T-helper 2 cell treated with Interferon-gamma antibody and Interleukin-4, amounts not matched to agents 5 μg/mL and 100 μg/mL, for 36 hours (primary cell): Measurements from ENCODE around the gene TAF11L5.
"Not testable (repeated sequence)": the region's sequence is repeated elsewhere in the genome, so short reads cannot be mapped to it uniquely, and the experiment has no call there.

Source experiments
- DNase-seq: peaks from one replicate; pipeline ENCODE4 v3.0.0; 2021; ENCODE audit warnings: low spot score
- H3K27ac Mint-ChIP-seq: one replicate; pipeline ENCODE4 v1.8.0; 2021; ENCODE audit warnings: mild to moderate bottlenecking, mixed read lengths
- H3K27me3 Mint-ChIP-seq: one replicate; pipeline ENCODE4 v1.8.0; 2021; ENCODE audit warnings: low read depth, mixed read lengths
- H3K36me3 Mint-ChIP-seq: one replicate; pipeline ENCODE4 v1.8.0; 2021; ENCODE audit warnings: low read depth, mixed read lengths
- H3K4me1 Mint-ChIP-seq: one replicate; pipeline ENCODE4 v1.8.0; 2021; ENCODE audit warnings: low read depth, mixed read lengths
- H3K4me3 Mint-ChIP-seq: one replicate; pipeline ENCODE4 v1.8.0; 2022; ENCODE audit warnings: mild to moderate bottlenecking, moderate library complexity, mixed read lengths
- H3K9me3 Mint-ChIP-seq: one replicate; pipeline ENCODE4 v1.8.0; 2021; ENCODE audit warnings: mixed read lengths

TAF11L5 gene

DNA sequence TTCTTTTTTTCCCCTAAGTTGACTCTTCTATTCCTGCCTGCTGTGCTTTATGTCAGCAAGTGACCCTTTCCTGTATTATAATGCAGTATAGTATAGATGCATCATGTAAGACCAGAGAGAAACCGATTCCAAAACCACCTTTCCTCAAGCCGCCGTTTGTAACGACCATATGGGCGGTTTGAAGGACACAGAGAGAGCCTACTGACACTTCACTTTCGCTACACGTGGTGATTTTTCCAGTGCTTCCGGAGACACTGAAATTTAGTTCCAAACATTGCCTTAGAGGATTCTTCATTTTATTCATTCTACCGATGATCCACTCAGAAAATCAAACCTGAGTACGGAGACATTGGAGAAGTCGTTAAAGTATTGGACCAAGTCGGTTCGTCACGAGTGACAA lies 5.5 kb upstream of the TAF11L5 start:
- not testable (repeated sequence) for H3K4me1 Mint-ChIP-seq, H3K27ac Mint-ChIP-seq, DNase-seq, H3K27me3 Mint-ChIP-seq, H3K4me3 Mint-ChIP-seq, H3K9me3 Mint-ChIP-seq, H3K36me3 Mint-ChIP-seq

- H3K9me3 Mint-ChIP-seq, H3K4me1 Mint-ChIP-seq, H3K4me3 Mint-ChIP-seq, H3K36me3 Mint-ChIP-seq, DNase-seq, H3K27ac Mint-ChIP-seq, H3K27me3 Mint-ChIP-seq: not testable (repeated sequence)
Observed at GRCh38 chr5:17521501-17521900, 3.5 kb upstream of the TAF11L5 start, which contains the start of gene TAF11L4. Gene TAF11L4 (plus strand): TSS chr5:17521801.

DNA sequence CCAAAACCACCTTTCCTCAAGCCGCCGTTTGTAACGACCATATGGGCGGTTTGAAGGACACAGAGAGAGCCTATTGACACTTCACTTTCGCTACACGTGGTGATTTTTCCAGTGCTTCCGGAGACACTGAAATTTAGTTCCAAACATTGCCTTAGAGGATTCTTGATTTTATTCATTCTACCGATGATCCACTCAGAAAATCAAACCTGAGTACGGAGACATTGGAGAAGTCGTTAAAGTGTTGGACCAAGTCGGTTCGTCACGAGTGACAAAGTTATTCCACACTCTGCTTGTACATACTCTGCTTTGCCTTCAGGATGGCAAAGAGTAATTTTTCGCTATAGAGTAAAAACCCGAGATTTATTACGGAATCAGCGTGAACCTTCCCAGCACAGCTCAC lies 1.5 kb downstream of the TAF11L5 start:
- H3K4me1 Mint-ChIP-seq, H3K27me3 Mint-ChIP-seq, H3K27ac Mint-ChIP-seq, H3K36me3 Mint-ChIP-seq, H3K4me3 Mint-ChIP-seq, H3K9me3 Mint-ChIP-seq: not testable (repeated sequence)
- DNase-seq: peak; percentile 5

GRCh38 chr5:17528369-17528768 lies 3.3 kb downstream of the TAF11L5 start, which contains the start of gene TAF11L6:
Gene TAF11L6 (plus strand): TSS chr5:17528669.
- H3K4me3 Mint-ChIP-seq, H3K27ac Mint-ChIP-seq, H3K9me3 Mint-ChIP-seq, DNase-seq, H3K27me3 Mint-ChIP-seq, H3K4me1 Mint-ChIP-seq, H3K36me3 Mint-ChIP-seq: not testable (repeated sequence)
